IMR-90 (cell line): Measurements from ENCODE around the gene CCNJ. TPM values are rescaled to one million over a fixed set of nuclear protein-coding genes. Genes with fewer than 3 reads are reported as not detected.

Experiments used
- ATAC-seq: fragments of 200-7000 bp; cut with Tn5 transposase; 2 replicates; pipeline ENCODE4 v1.9.1; 2020; ENCODE audit warnings: low read depth, mild to moderate bottlenecking, moderate library complexity
- BruUV-seq: library from RNA; stranded (reverse); fragments of 400-500 nt; replicated peaks from 2 replicates; lab custom pipeline; 2021; lab: Mats Ljungman, UMichigan
- CTCF ChIA-PET: fragments of 300-600 bp; formaldehyde crosslinking; extraction: SDS; loops from one replicate; lab custom pipeline; 2021; ENCODE audit warnings: antibody characterized with exemption; lab: Yijun Ruan, JAX
- POLR2A ChIA-PET: fragments of 300-600 bp; sonication (Branson Sonifier 250); formaldehyde crosslinking; loops from one replicate; lab custom pipeline; 2022; ENCODE audit warnings: antibody characterized with exemption; ENCODE audit not compliant: unreplicated experiment; lab: Charles Lee
- DNase-seq: peaks from one replicate; pipeline ENCODE4 v3.0.0; 2013
- H2AFZ ChIP-seq: replicated peaks from 2 replicates; pipeline ENCODE3; 2013; ENCODE audit warnings: low read length, mild to moderate bottlenecking; ENCODE audit not compliant: poor library complexity
- H2AK5ac ChIP-seq: 2 replicates; pipeline ENCODE4 v1.6.1; 2013; ENCODE audit warnings: low read depth, low read length, inconsistent platforms
- H2AK9ac ChIP-seq: replicated peaks from 2 replicates; pipeline ENCODE3; 2013; ENCODE audit warnings: mild to moderate bottlenecking, low read depth, low read length, moderate library complexity; ENCODE audit not compliant: poor library complexity
- H2BK120ac ChIP-seq: 2 replicates; pipeline ENCODE4 v1.6.1; 2013; ENCODE audit warnings: low read depth, low read length, inconsistent platforms
- H2BK15ac ChIP-seq: 3 replicates; pipeline ENCODE4 v1.6.1; 2013; ENCODE audit warnings: low read depth, low read length, inconsistent platforms
- H2BK20ac ChIP-seq: 2 replicates; pipeline ENCODE4 v1.6.1; 2013; ENCODE audit warnings: low read depth, mild to moderate bottlenecking, inconsistent platforms, low read length, moderate library complexity
- H2BK5ac ChIP-seq: 2 replicates; pipeline ENCODE4 v1.6.1; 2013; ENCODE audit warnings: mild to moderate bottlenecking, low read depth, low read length, inconsistent platforms; ENCODE audit not compliant: poor library complexity, severe bottlenecking
- H3K14ac ChIP-seq: replicated peaks from 2 replicates; pipeline ENCODE4 v1.6.1; 2013; ENCODE audit warnings: low read depth, low read length, inconsistent platforms
- H3K18ac ChIP-seq: 2 replicates; pipeline ENCODE4 v1.6.1; 2013; ENCODE audit warnings: low read depth, low read length, control low read depth
- H3K23ac ChIP-seq: 2 replicates; pipeline ENCODE4 v1.6.1; 2013; ENCODE audit warnings: low read depth, low read length, inconsistent platforms
- H3K27ac ChIP-seq: 2 replicates; pipeline ENCODE4 v1.5.1; 2013; ENCODE audit warnings: mild to moderate bottlenecking, control low read depth, low read length; ENCODE audit not compliant: insufficient read depth
- H3K27me3 ChIP-seq: 2 replicates; pipeline ENCODE4 v1.6.1; 2013; ENCODE audit warnings: low read length; ENCODE audit not compliant: control insufficient read depth, insufficient read depth
- H3K36me3 ChIP-seq: 2 replicates; pipeline ENCODE4 v1.6.1; 2013; ENCODE audit warnings: low read length, mixed read lengths; ENCODE audit not compliant: control insufficient read depth, insufficient read depth
- H3K4ac ChIP-seq: 2 replicates; pipeline ENCODE4 v1.6.1; 2013; ENCODE audit warnings: low read depth, low read length, inconsistent platforms
- H3K4me1 ChIP-seq: 2 replicates; pipeline ENCODE4 v1.6.1; 2013; ENCODE audit warnings: low read length, mixed read lengths; ENCODE audit not compliant: control insufficient read depth, insufficient read depth
- H3K4me2 ChIP-seq: 2 replicates; pipeline ENCODE4 v1.6.1; 2013; ENCODE audit warnings: low read depth, mild to moderate bottlenecking, control low read depth, low read length, moderate library complexity
- H3K4me3 ChIP-seq: 2 replicates; pipeline ENCODE4 v1.5.1; 2013; ENCODE audit warnings: low read depth, mild to moderate bottlenecking, control low read depth, low read length, moderate library complexity; ENCODE audit not compliant: insufficient read depth
- H3K56ac ChIP-seq: 2 replicates; pipeline ENCODE4 v1.6.1; 2013; ENCODE audit warnings: low read length, inconsistent platforms; ENCODE audit not compliant: insufficient read depth; ENCODE audit errors: extremely low read depth
- H3K79me1 ChIP-seq, 2 experiments: 2 replicates each; pipeline ENCODE4 v1.6.1; 2013; ENCODE audit warnings: low read length in 2 of 2, inconsistent platforms in 1 of 2, low read depth in 1 of 2
- H3K9ac ChIP-seq: 2 replicates; pipeline ENCODE4 v1.6.1; 2013; ENCODE audit warnings: low read depth, low read length, control low read depth
- H3K9me1 ChIP-seq: 2 replicates; pipeline ENCODE4 v1.6.1; 2013; ENCODE audit warnings: low read length, inconsistent platforms; ENCODE audit not compliant: insufficient read depth
- H3K9me3 ChIP-seq: 2 replicates; pipeline ENCODE4 v1.6.1; 2013; ENCODE audit warnings: low read length; ENCODE audit not compliant: control insufficient read depth, insufficient read depth
- H4K20me1 ChIP-seq: 2 replicates; pipeline ENCODE4 v1.6.1; 2013; ENCODE audit warnings: low read length, inconsistent platforms; ENCODE audit not compliant: insufficient read depth
- H4K5ac ChIP-seq: 2 replicates; pipeline ENCODE4 v1.6.1; 2013; ENCODE audit warnings: mild to moderate bottlenecking, low read depth, low read length, control low read depth
- H4K8ac ChIP-seq, 2 experiments: 2 replicates each; pipeline ENCODE4 v1.6.1; 2013; ENCODE audit warnings: low read depth in 2 of 2, low read length in 2 of 2, control low read depth in 1 of 2, inconsistent platforms in 1 of 2
- H4K91ac ChIP-seq: 2 replicates; pipeline ENCODE4 v1.6.1; 2013; ENCODE audit warnings: low read depth, low read length, inconsistent platforms; ENCODE audit not compliant: insufficient read depth
- BHLHE40 ChIP-seq: fragments of 150-350 bp; IDR thresholded peaks from 2 replicates; pipeline ENCODE4 v1.6.1; 2016; ENCODE audit warnings: mild to moderate bottlenecking, low read depth, low read length
- CEBPB ChIP-seq: IDR thresholded peaks from 2 replicates; pipeline ENCODE4 v1.6.1; 2012; ENCODE audit warnings: low read depth, low read length, improper control_type of control experiment
- CHD1 ChIP-seq: IDR thresholded peaks from 2 replicates; pipeline ENCODE4 v1.6.1; 2012; ENCODE audit warnings: low read depth, low read length, improper control_type of control experiment
- ELK1 ChIP-seq: fragments of 150-350 bp; IDR thresholded peaks from 2 replicates; pipeline ENCODE4 v1.6.1; 2016; ENCODE audit warnings: low read depth, mild to moderate bottlenecking, low read length, moderate library complexity, borderline replicate concordance
- FOS ChIP-seq: fragments of 150-350 bp; IDR thresholded peaks from 2 replicates; pipeline ENCODE4 v1.6.1; 2016; ENCODE audit warnings: low read depth, low read length
- MAFK ChIP-seq: IDR thresholded peaks from 2 replicates; pipeline ENCODE4 v1.6.1; 2012; ENCODE audit warnings: low read depth, low read length, improper control_type of control experiment
- MAZ ChIP-seq: IDR thresholded peaks from 2 replicates; pipeline ENCODE4 v1.6.1; 2012; ENCODE audit warnings: low read depth, mild to moderate bottlenecking, low read length, improper control_type of control experiment, moderate library complexity, borderline replicate concordance
- MXI1 ChIP-seq: IDR thresholded peaks from 2 replicates; pipeline ENCODE4 v1.6.1; 2012; ENCODE audit warnings: low read depth, mild to moderate bottlenecking, low read length, moderate library complexity, borderline replicate concordance
- NFE2L2 ChIP-seq: fragments of 150-350 bp; IDR thresholded peaks from 2 replicates; pipeline ENCODE4 v1.6.1; 2016; ENCODE audit warnings: low read depth, mild to moderate bottlenecking, low read length
- POLR2A ChIP-seq: IDR thresholded peaks from 2 replicates; pipeline ENCODE4 v1.6.1; 2012; ENCODE audit warnings: mild to moderate bottlenecking, low read depth, low read length
- RAD21 ChIP-seq: IDR thresholded peaks from 2 replicates; pipeline ENCODE4 v1.6.1; 2012; ENCODE audit warnings: low read length, improper control_type of control experiment
- RCOR1 ChIP-seq: IDR thresholded peaks from 2 replicates; pipeline ENCODE4 v1.6.1; 2012; ENCODE audit warnings: mild to moderate bottlenecking, low read length, improper control_type of control experiment; ENCODE audit not compliant: insufficient replicate concordance
- RFX5 ChIP-seq: IDR thresholded peaks from 2 replicates; pipeline ENCODE4 v1.8.0; 2012; ENCODE audit warnings: low read depth, mild to moderate bottlenecking, low read length, moderate library complexity
- SMC3 ChIP-seq: fragments of 150-350 bp; IDR thresholded peaks from 2 replicates; pipeline ENCODE4 v1.6.1; 2016; ENCODE audit warnings: low read depth, mild to moderate bottlenecking, antibody characterized with exemption, low read length, moderate library complexity
- WGBS, 2 experiments: methylation state at CpG; one replicate each; pipeline versions ENCODE4 v1.1.5 to v1.1.7; 2013; ENCODE audit warnings: missing lambda C conversion rate in 2 of 2; ENCODE audit not compliant: insufficient read length in 1 of 2; ENCODE audit errors: extremely low coverage in 2 of 2; 5-methylcytosine and 5-hydroxymethylcytosine counted together
- dilution Hi-C: fragments of 300-500 bp; cut with HindIII; formaldehyde crosslinking; loops from one replicate; pipeline ENCODE4 v1.14.3; 2018; ENCODE audit warnings: low sequenced_read_pairs; ENCODE audit not compliant: unreplicated experiment
- in situ Hi-C: fragments of 300-500 bp; cut with MboI; formaldehyde crosslinking; loops from 3 replicates; pipeline ENCODE4 v1.14.3; 2019; ENCODE audit warnings: low sequenced_read_pairs, inconsistent platforms, mixed read lengths
- intact Hi-C: fragments of 100-400 bp; cut with micrococcal nuclease; formaldehyde crosslinking; loops from 2 replicates; pipeline ENCODE4 v1.10.0; 2022
- polyA plus RNA-seq, 3 experiments: library from polyadenylated mRNA; depleted of rRNA; stranded (reverse); fragments of >200 nt; gene quantifications; 2 replicates each; pipeline ENCODE4 v1.2.3, GENCODE V29; 2012; ENCODE audit warnings: low replicate concordance in 1 of 3
- total RNA-seq: library from RNA; depleted of rRNA; stranded (reverse); fragments of >200 nt; gene quantifications from 2 replicates; pipeline ENCODE4 v1.2.3, GENCODE V29; 2012
- TF ChIP-seq, protein P1 (sequence below): conservative IDR thresholded peaks from 2 replicates; pipeline ENCODE4 v1.5.1; 2012; ENCODE audit warnings: mild to moderate bottlenecking, low read depth, low read length, improper control_type of control experiment
- TF ChIP-seq, protein P2 (sequence below): fragments of 150-350 bp; IDR thresholded peaks from 2 replicates; pipeline ENCODE4 v1.6.1; 2017; ENCODE audit warnings: mild to moderate bottlenecking, antibody characterized with exemption, low read length, low read depth

CCNJ gene
- total and polyA plus RNA-seq, 2 of the 4 experiments (the other 2 are of a cell fraction) = 5.4 to 10.0 TPM

GRCh38 chr10:96075977-96076376 lies 32.6 kb downstream of the CCNJ start:
- no peak overlapping the region for H2BK5ac ChIP-seq
- CTCF ChIA-PET = no interaction called here
- H3K79me1 ChIP-seq = no peaks in the 10 kb centered on the region
- no peak overlapping the region for H3K56ac ChIP-seq
- no peak overlapping the region for H3K4ac ChIP-seq
- H2BK120ac ChIP-seq = no peak overlapping the region
- ATAC-seq (no peak), DNase-seq (no peak)
- H3K9me3 ChIP-seq = no peaks in the 10 kb centered on the region
- H3K18ac ChIP-seq = no peak overlapping the region
- BruUV-seq = no TSS peak
- intact Hi-C loops = no loop called here
- H2BK15ac ChIP-seq = no peak overlapping the region
- H3K9me1 ChIP-seq = no peaks in the 10 kb centered on the region
- no peaks in the 10 kb centered on the region for H3K36me3 ChIP-seq
- H2BK20ac ChIP-seq = no peak overlapping the region
- TF ChIP-seq MAZ (no peak), RAD21 (no peak), MXI1 (no peak), BHLHE40 (no peak), CEBPB (no peak), RFX5 (no peak), POLR2A (no peak), SMC3 (no peak), FOS (no peak), NFE2L2 (no peak), RCOR1 (no peak), ELK1 (no peak), CHD1 (no peak), MAFK (no peak)
- TF ChIP-seq, protein P1, sequence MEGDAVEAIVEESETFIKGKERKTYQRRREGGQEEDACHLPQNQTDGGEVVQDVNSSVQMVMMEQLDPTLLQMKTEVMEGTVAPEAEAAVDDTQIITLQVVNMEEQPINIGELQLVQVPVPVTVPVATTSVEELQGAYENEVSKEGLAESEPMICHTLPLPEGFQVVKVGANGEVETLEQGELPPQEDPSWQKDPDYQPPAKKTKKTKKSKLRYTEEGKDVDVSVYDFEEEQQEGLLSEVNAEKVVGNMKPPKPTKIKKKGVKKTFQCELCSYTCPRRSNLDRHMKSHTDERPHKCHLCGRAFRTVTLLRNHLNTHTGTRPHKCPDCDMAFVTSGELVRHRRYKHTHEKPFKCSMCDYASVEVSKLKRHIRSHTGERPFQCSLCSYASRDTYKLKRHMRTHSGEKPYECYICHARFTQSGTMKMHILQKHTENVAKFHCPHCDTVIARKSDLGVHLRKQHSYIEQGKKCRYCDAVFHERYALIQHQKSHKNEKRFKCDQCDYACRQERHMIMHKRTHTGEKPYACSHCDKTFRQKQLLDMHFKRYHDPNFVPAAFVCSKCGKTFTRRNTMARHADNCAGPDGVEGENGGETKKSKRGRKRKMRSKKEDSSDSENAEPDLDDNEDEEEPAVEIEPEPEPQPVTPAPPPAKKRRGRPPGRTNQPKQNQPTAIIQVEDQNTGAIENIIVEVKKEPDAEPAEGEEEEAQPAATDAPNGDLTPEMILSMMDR = no peak
- TF ChIP-seq, protein P2, sequence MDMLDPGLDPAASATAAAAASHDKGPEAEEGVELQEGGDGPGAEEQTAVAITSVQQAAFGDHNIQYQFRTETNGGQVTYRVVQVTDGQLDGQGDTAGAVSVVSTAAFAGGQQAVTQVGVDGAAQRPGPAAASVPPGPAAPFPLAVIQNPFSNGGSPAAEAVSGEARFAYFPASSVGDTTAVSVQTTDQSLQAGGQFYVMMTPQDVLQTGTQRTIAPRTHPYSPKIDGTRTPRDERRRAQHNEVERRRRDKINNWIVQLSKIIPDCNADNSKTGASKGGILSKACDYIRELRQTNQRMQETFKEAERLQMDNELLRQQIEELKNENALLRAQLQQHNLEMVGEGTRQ = no peak
- H3K23ac ChIP-seq = no peak overlapping the region
- dilution Hi-C loops = no loop called here
- no peak overlapping the region for H4K91ac ChIP-seq
- H3K4me2 ChIP-seq = no peak overlapping the region
- H4K8ac ChIP-seq = no peak overlapping the region
- H3K4me3 ChIP-seq = no peak overlapping the region
- no peaks in the 10 kb centered on the region for H3K4me1 ChIP-seq
- 80% methylated on average over 1 of the region's 2 CpGs; no CpG with 5 or more reads in 1 of the 2 experiments for WGBS, 2 experiments
- POLR2A ChIA-PET = no interaction called here
- H3K27ac ChIP-seq = no peak overlapping the region
- H2AK5ac ChIP-seq = no peak overlapping the region
- H3K9ac ChIP-seq = no peak overlapping the region
- H2AK9ac ChIP-seq = no peak overlapping the region
- in situ Hi-C loops = no loop called here
- H3K14ac ChIP-seq = no peak overlapping the region
- H2AFZ ChIP-seq = no peak overlapping the region
- no peaks in the 10 kb centered on the region for H3K27me3 ChIP-seq
- H4K20me1 ChIP-seq = no peaks in the 10 kb centered on the region
- no peak overlapping the region for H4K5ac ChIP-seq
